ENCODE data around the gene MYH14. TPM values are rescaled to one million over a fixed set of nuclear protein-coding genes. Genes with fewer than 3 reads are reported as not detected.

MYH14 gene
- total and polyA plus RNA-seq, 9 of the 15 experiments (the other 6 are each of a cell fraction or from before 2014, with no cell fraction given) = 0.04 to 0.86 (median 0.19) TPM; not detected in 2

DNA sequence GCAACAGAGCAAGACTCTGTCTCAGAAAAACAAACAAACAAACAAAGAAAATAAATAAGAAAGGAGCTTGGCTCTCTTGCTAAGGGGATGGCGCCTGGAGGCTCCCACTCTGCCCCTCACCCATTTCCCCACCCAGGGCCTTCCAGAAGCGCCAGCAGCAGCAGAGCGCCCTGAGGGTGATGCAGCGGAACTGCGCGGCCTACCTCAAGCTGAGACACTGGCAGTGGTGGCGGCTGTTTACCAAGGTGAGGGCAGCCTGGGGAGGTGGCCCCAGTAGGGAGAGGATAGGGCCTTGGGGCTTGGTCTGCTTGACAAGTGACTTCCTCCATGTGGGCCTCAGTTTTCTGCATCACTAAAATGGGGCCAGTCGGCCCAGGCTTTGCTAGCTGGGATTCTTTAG is 59.8 kb downstream of the MYH14 start:
- Histone ChIP-seq H4K20me1 (replicated peaks; ENCODE audit: control insufficient read depth, insufficient read depth, low read length) (no peaks in the 10 kb centered on the region), H3K27me3 (ENCODE audit: control insufficient read depth in 2 of 2, insufficient read depth in 2 of 2, low read length in 2 of 2) (no peaks in the 10 kb centered on the region), H3K9me3 (replicated peaks; ENCODE audit: control insufficient read depth, insufficient read depth, low read depth, low read length) (no peaks in the 10 kb centered on the region), H3K9ac (ENCODE audit: insufficient read depth in 1 of 2, low read depth in 2 of 2, low read length in 2 of 2) (no peak overlapping the region), H3K9me1 (ENCODE audit: control insufficient read depth, insufficient read depth, low read length) (no peaks in the 10 kb centered on the region), H3K79me2 (ENCODE audit: control insufficient read depth, insufficient read depth, low read length) (no peaks in the 10 kb centered on the region), H3K4me2 (ENCODE audit: insufficient read depth, low read length) (no peak overlapping the region), H3K27ac (ENCODE audit: extremely low read depth, low read depth, low read length) (no peak overlapping the region), H3K4me1 (replicated peaks in 1 of 2; ENCODE audit: control insufficient read depth in 2 of 2, insufficient read depth in 2 of 2, low read length in 2 of 2) (peaks cover 12 to 28% of the 10 kb centered on the region in 2 experiments; a peak in 4 of 5 replicates), H2AFZ (ENCODE audit: low read depth, low read length) (no peak overlapping the region), H3K4me3 (no peak overlapping the region), H3K36me3 (ENCODE audit: control insufficient read depth, insufficient read depth, low read length) (no peaks in the 10 kb centered on the region)
- ChIA-PET POLR2A (interaction anchor here (0.6 kb wide), 2 partner anchors 53 to 66 kb away, joined by 3 read pairs; partner anchors contain the start of gene KCNC3), CTCF (ENCODE audit: low intra/inter-chr PET ratio) (interaction anchor here (1.3 kb wide), 1 partner anchor 64 kb away, joined by 8 read pairs; no protein-coding TSS in a partner anchor)
- TF ChIP-seq, protein P1, sequence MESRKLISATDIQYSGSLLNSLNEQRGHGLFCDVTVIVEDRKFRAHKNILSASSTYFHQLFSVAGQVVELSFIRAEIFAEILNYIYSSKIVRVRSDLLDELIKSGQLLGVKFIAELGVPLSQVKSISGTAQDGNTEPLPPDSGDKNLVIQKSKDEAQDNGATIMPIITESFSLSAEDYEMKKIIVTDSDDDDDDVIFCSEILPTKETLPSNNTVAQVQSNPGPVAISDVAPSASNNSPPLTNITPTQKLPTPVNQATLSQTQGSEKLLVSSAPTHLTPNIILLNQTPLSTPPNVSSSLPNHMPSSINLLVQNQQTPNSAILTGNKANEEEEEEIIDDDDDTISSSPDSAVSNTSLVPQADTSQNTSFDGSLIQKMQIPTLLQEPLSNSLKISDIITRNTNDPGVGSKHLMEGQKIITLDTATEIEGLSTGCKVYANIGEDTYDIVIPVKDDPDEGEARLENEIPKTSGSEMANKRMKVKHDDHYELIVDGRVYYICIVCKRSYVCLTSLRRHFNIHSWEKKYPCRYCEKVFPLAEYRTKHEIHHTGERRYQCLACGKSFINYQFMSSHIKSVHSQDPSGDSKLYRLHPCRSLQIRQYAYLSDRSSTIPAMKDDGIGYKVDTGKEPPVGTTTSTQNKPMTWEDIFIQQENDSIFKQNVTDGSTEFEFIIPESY (CRISPR knock-in tag; IDR thresholded peaks at IDR 0.05) = 0 out of 2 replicates have a peak, but pooled peaks have one; percentile 26
- TF ChIP-seq RBM25 (IDR thresholded peaks at IDR 0.05; ENCODE audit: low read depth, low read length, severe bottlenecking) = peak; percentile 34
- no peak for TF ChIP-seq NCOA1 (IDR thresholded peaks at IDR 0.05; ENCODE audit: low read depth)
- DNase-seq (ENCODE audit: extremely low read depth in 1 of 4, low spot score in 3 of 4) = no peak
- FAIRE-seq = no peak
- no TSS peak for BruUV-seq (replicated peaks)
- intact Hi-C loops (cut with micrococcal nuclease) (loop anchor here (5.0 kb wide), 2 partner anchors 84 to 96 kb away; no protein-coding TSS in a partner anchor), in situ Hi-C loops (cut with MboI) (loop anchor here (5.0 kb wide), 1 partner anchor 96 kb away; no protein-coding TSS in a partner anchor)
- 75% methylated on average over 8 of the region's 8 CpGs for WGBS (ENCODE audit: insufficient coverage, low coverage, missing lambda C conversion rate)
- ATAC-seq = no peak

All from K562 (cell line).